Testis (tissue), 5 donors: ENCODE data around the gene CDY1. TPM values are rescaled to one million over a fixed set of nuclear protein-coding genes. Genes with fewer than 3 reads are reported as not detected.
"Not testable (repeated sequence)": the region's sequence is repeated elsewhere in the genome, so short reads cannot be mapped to it uniquely, and the experiment has no call there.

Experiments used
- DNase-seq: peaks from one replicate; pipeline ENCODE4 v3.0.0-alpha.2; 2019
- H3K27ac ChIP-seq, 2 donors: fragments of 200-600 bp; sonication (generic); one replicate each; pipeline ENCODE4 v1.5.1; 2019
- H3K27me3 ChIP-seq: fragments of 200-600 bp; sonication (generic); one replicate; pipeline ENCODE4 v1.5.1; 2019
- H3K36me3 ChIP-seq: fragments of 200-600 bp; sonication (generic); one replicate; pipeline ENCODE4 v1.5.1; 2017; ENCODE audit warnings: low read depth; ENCODE audit errors: missing control alignments
- H3K4me1 ChIP-seq: fragments of 200-600 bp; sonication (generic); one replicate; pipeline ENCODE4 v1.5.1; 2019
- H3K4me3 ChIP-seq, 2 donors: fragments of 200-600 bp; sonication (generic); one replicate each; pipeline ENCODE4 v1.5.1; 2017 to 2019
- H3K9me3 ChIP-seq: fragments of 200-600 bp; sonication (generic); one replicate; pipeline ENCODE4 v1.5.1; 2017
- WGBS, 2 donors: methylation state at CpG; one replicate each; pipeline ENCODE4 v1.1.5; 2018; 5-methylcytosine and 5-hydroxymethylcytosine counted together
- intact Hi-C: fragments of 100-400 bp; cut with DNase I; formaldehyde crosslinking; loops from one replicate; pipeline ENCODE4 v1.15.1; 2023; ENCODE audit warnings: low total_unique reads
- long read RNA-seq, 2 donors: transcript quantifications; one replicate each; lab custom pipeline, GENCODE V29; 2026
- polyA plus RNA-seq: library from polyadenylated mRNA; stranded (reverse); fragments of 350-450 nt; fragmentation: Illumina TruSeq; extraction: RNeasy Lipid Tissue Mini Kit (QIAGEN cat#74804); gene quantifications from one replicate; pipeline ENCODE4 v1.2.3, GENCODE V29; 2014; ENCODE audit warnings: low read depth, low replicate concordance; ENCODE audit not compliant: insufficient read depth
- total RNA-seq, 2 donors: library from RNA; depleted of rRNA; stranded (reverse); fragments of >200 nt; gene quantifications; one replicate each; pipeline ENCODE4 v1.2.3, GENCODE V29; 2016

Gene CDY1
- total RNA-seq, result 1 to 10 TPM in 1 of 2 donors, under 1 TPM in 1; 0.37 to 1.5 TPM
- polyA plus RNA-seq, result 0.59 TPM
- long read RNA-seq, donor 1, result 0 reads
- long read RNA-seq, donor 2, result 0 reads

- intact Hi-C loops, H3K9me3 ChIP-seq, H3K4me1 ChIP-seq, H3K4me3 ChIP-seq, H3K27ac ChIP-seq, H3K36me3 ChIP-seq, H3K27me3 ChIP-seq, DNase-seq: not testable (repeated sequence)
- no CpG with 5 or more reads among the region's 2 CpGs for WGBS, 2 donors
These were observed at the start of gene CDY1 for GRCh38 chrY:25621817-25622216. Gene CDY1, plus strand, starts transcription at chrY:25622117. Its CDS starts 326 bp downstream, at chrY:25622443.

GRCh38 chrY:25593336-25593735, 28.6 kb upstream of the CDY1 start:
- intact Hi-C loops, H3K9me3 ChIP-seq, H3K4me1 ChIP-seq, DNase-seq, H3K4me3 ChIP-seq, H3K36me3 ChIP-seq, H3K27ac ChIP-seq, H3K27me3 ChIP-seq: not testable (repeated sequence)
- WGBS, 2 donors, result no CpG with 5 or more reads among the region's 2 CpGs

- H3K9me3 ChIP-seq, DNase-seq, intact Hi-C loops, H3K27me3 ChIP-seq, H3K4me3 ChIP-seq, H3K36me3 ChIP-seq, H3K4me1 ChIP-seq, H3K27ac ChIP-seq: not testable (repeated sequence)
These were observed 1.7 kb upstream of the CDY1 start for GRCh38 chrY:25620209-25620608.

GRCh38 chrY:25626524-25626923, 4.6 kb downstream of the CDY1 start:
- DNase-seq, H3K4me1 ChIP-seq, intact Hi-C loops, H3K27me3 ChIP-seq, H3K36me3 ChIP-seq, H3K27ac ChIP-seq, H3K4me3 ChIP-seq, H3K9me3 ChIP-seq: not testable (repeated sequence)
- no CpG with 5 or more reads among the region's 3 CpGs for WGBS, 2 donors

GRCh38 chrY:25630383-25631112, 8.6 kb downstream of the CDY1 start:
- no CpG with 5 or more reads among the region's 4 CpGs for WGBS, 2 donors
- intact Hi-C loops, H3K27me3 ChIP-seq, H3K36me3 ChIP-seq, H3K27ac ChIP-seq, H3K4me3 ChIP-seq, H3K9me3 ChIP-seq, H3K4me1 ChIP-seq, DNase-seq: not testable (repeated sequence)

GRCh38 chrY:25639852-25640251, 17.9 kb downstream of the CDY1 start:
- no CpG with 5 or more reads among the region's 3 CpGs for WGBS, 2 donors
- intact Hi-C loops, DNase-seq, H3K27me3 ChIP-seq, H3K4me3 ChIP-seq, H3K9me3 ChIP-seq, H3K36me3 ChIP-seq, H3K27ac ChIP-seq, H3K4me1 ChIP-seq: not testable (repeated sequence)

- WGBS, 2 donors, result no CpG with 5 or more reads among the region's 9 CpGs
- DNase-seq, H3K27ac ChIP-seq, H3K9me3 ChIP-seq, H3K27me3 ChIP-seq, H3K4me1 ChIP-seq, intact Hi-C loops, H3K4me3 ChIP-seq, H3K36me3 ChIP-seq: not testable (repeated sequence)
These were observed 21.4 kb downstream of the CDY1 start for GRCh38 chrY:25643024-25643915.
